Heart left ventricle (tissue), 16 donors: Measurements from ENCODE around the gene NODAL. TPM values are rescaled to one million over a fixed set of nuclear protein-coding genes. Genes with fewer than 3 reads are reported as not detected.
A peak's percentile ranks its signal among the peaks of the same experiment; 100 is the strongest.

ENCODE experiments used
- ATAC-seq, 4 donors: fragments of 200-7000 bp; cut with Tn5 transposase; one replicate each; pipeline ENCODE4 v1.9.1; 2020 to 2022; ENCODE audit warnings: moderate library complexity in 4 of 4, mild to moderate bottlenecking in 3 of 4, moderate number of reproducible peaks in 1 of 4
- DNase-seq, 5 donors: peaks; one replicate each; pipeline ENCODE4 v3.0.0-alpha.2; 2020
- H3K27ac ChIP-seq, 12 donors: fragments of 200-600 bp; sonication (generic) in 4 of 12; one replicate each; pipeline versions ENCODE4 v1.5.0 to v1.8.0; 2016 to 2022; ENCODE audit warnings: mild to moderate bottlenecking in 2 of 12
- H3K27me3 ChIP-seq, 9 donors: fragments of 200-600 bp; sonication (generic) in 2 of 9; one replicate each; pipeline versions ENCODE4 v1.5.1 to v1.8.0; 2016 to 2022; ENCODE audit warnings: mild to moderate bottlenecking in 3 of 9
- H3K36me3 ChIP-seq, 9 donors: fragments of 200-600 bp; sonication (generic) in 2 of 9; one replicate each; pipeline versions ENCODE4 v1.5.0 to v1.8.0; 2018 to 2022; ENCODE audit warnings: mild to moderate bottlenecking in 2 of 9
- H3K4me1 ChIP-seq, 12 donors: fragments of 200-600 bp; sonication (generic) in 4 of 12; one replicate each; pipeline versions ENCODE4 v1.5.0 to v1.8.0; 2016 to 2022; ENCODE audit warnings: mild to moderate bottlenecking in 3 of 12
- H3K4me3 ChIP-seq, 12 donors: fragments of 200-600 bp; sonication (generic) in 4 of 12; one replicate each; pipeline versions ENCODE4 v1.5.0 to v1.8.0; 2017 to 2022; ENCODE audit warnings: mild to moderate bottlenecking in 9 of 12, moderate library complexity in 4 of 12
- H3K9me3 ChIP-seq, 12 donors: fragments of 200-600 bp; sonication (generic) in 4 of 12; one replicate each; pipeline versions ENCODE4 v1.5.0 to v1.8.0; 2016 to 2022; ENCODE audit warnings: mild to moderate bottlenecking in 1 of 12
- POLR2A ChIP-seq, 2 donors: fragments of 450-650 bp; IDR thresholded peaks; one replicate each; pipeline ENCODE4 v1.6.1; 2017; ENCODE audit warnings: antibody characterized with exemption in 2 of 2, mild to moderate bottlenecking in 2 of 2, moderate library complexity in 2 of 2
- WGBS, 4 donors: extraction: QIAGEN DNeasy Blood & Tissue Kit in 2 of 4; methylation state at CpG; one replicate each; pipeline versions ENCODE4 v1.1.5 to v1.1.7; 2013 to 2018; 5-methylcytosine and 5-hydroxymethylcytosine counted together
- intact Hi-C, 10 donors: fragments of 100-400 bp; cut with DNase I; formaldehyde crosslinking; loops; one replicate each; pipeline versions ENCODE4 v1.11.1 to v1.14.2; 2022
- polyA plus RNA-seq, 2 donors: library from polyadenylated mRNA; stranded (reverse); fragments of 200-250 nt; gene quantifications; one replicate each; pipeline ENCODE4 v1.2.3, GENCODE V29; 2013
- total RNA-seq, 9 donors: library from RNA; depleted of rRNA in 2 of 9; stranded (reverse); fragments of >200 nt in 2 of 9; fragmentation: NEBNext Ultra II Directional in 3 of 9; extraction: Animal tissue kit (Norgen Biotek cat#: 25700) in 3 of 9; gene quantifications; one replicate each; pipeline versions ENCODE4 v1.1.0 to v1.2.4, GENCODE V29; 2016 to 2023
- TF ChIP-seq, protein P1 (sequence below), 12 donors: fragments of 200-600 bp; sonication (generic) in 4 of 12; IDR thresholded peaks; one replicate each; pipeline versions ENCODE4 v1.5.0 to v1.8.0; 2018 to 2022; ENCODE audit warnings: antibody characterized with exemption in 12 of 12, mild to moderate bottlenecking in 5 of 12
- donor health status: ischemic (EF 13 %, LVEDD 7.1; RV severe dilation, severe dysfunction).
- donor health status: healthy with polysubstance abuse.
- donor health status: DM: no; HTN: yes; CAD: no.
- donor health status: DM: no; HTN: no; CAD: no.
- donor health status: ischemic (EF 25% LVEDD 6.9; RV normal size, moderate dysfunction).
- donor health status: ischemic (EF 25% LVEDD 5.7; RV mildly dilated, moderate dysfunction).
- donor health status: healthy.
- donor health status: DM: yes; HTN: yes; CAD: no.
- donor health status: ischemic (EF 35%, LVEDD 5.7; RV mildly dilated, moderate dysfunction).
- donor health status: nonischemic (EF 11% LVEDD 7.7; RV severe dilation, severe dysfunction).
- donor health status: DM: yes; HTN: yes; CAD: no.
- donor health status: PGD.
- donor health status: ischemic (EF 29% LVEDD 5.4; RV normal size, mild dysfunction).
- donor health status: nonischemic (EF 23%, LVEDD 6.1; RV moderate dilation, normal function).

Gene NODAL
- total and polyA plus RNA-seq, 11 donors, result 0.22 to 0.37 TPM; not detected in 9

DNA sequence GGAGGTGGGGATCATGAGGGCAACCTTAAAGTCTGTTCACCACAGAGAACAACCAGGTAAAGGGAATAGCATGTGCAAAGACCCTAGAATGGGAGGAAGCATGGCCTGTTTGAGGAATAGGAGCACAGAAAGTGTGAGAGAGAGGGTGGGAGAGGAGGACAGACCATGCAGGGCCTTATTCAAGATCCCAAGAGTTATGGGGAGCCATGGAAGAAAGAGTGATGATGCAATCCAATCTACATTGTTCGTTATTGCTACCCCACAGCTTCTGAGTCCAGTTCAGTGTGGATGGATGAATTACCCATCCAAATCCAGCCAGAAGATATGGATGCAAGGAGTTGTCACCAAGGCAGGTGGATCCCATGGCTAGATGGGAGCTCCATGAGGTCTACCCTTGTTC is 45.3 kb downstream of the NODAL start:
- intact Hi-C loops, result no loop called here
- WGBS, 4 donors, result 85 to 95% (median 93%) methylated on average over 1 of the region's 1 CpG
- H3K27ac ChIP-seq, result no peak overlapping the region
- peaks cover 0 to 8% (median 0%) of the 10 kb centered on the region in 12 donors for H3K4me1 ChIP-seq
- no peaks in the 10 kb centered on the region for H3K9me3 ChIP-seq
- no peaks in the 10 kb centered on the region for H3K27me3 ChIP-seq
- DNase-seq, result no peak
- H3K36me3 ChIP-seq, result no peaks in the 10 kb centered on the region
- TF ChIP-seq, protein P1, sequence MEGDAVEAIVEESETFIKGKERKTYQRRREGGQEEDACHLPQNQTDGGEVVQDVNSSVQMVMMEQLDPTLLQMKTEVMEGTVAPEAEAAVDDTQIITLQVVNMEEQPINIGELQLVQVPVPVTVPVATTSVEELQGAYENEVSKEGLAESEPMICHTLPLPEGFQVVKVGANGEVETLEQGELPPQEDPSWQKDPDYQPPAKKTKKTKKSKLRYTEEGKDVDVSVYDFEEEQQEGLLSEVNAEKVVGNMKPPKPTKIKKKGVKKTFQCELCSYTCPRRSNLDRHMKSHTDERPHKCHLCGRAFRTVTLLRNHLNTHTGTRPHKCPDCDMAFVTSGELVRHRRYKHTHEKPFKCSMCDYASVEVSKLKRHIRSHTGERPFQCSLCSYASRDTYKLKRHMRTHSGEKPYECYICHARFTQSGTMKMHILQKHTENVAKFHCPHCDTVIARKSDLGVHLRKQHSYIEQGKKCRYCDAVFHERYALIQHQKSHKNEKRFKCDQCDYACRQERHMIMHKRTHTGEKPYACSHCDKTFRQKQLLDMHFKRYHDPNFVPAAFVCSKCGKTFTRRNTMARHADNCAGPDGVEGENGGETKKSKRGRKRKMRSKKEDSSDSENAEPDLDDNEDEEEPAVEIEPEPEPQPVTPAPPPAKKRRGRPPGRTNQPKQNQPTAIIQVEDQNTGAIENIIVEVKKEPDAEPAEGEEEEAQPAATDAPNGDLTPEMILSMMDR (IDR thresholded peaks at IDR 0.05), result no peak
- no peak for ATAC-seq
- H3K4me3 ChIP-seq, result no peak overlapping the region

DNA sequence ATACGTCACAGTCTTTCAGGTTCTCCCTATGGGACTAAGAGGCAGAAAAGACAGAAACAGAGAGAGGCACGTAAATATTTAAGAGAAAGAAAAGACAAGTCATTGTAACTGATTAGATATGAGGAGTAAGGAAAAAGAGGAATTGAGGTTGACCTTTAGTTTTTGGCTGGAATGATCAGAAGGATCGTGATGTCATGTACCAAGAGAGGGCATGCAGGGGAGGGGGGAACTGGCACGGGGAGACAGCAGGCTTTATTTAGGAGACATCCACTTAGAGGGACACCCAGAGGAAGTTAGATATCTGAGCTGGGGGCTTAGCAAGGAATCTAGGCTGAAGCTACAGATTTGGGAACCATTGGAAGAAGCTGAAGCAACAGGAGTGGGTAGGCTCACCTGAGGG is 49.8 kb downstream of the NODAL start:
- intact Hi-C loops, result no loop called here
- H3K36me3 ChIP-seq, result no peaks in the 10 kb centered on the region
- DNase-seq (no peak), ATAC-seq (peak in 3 of 4 donors; percentile 32 to 58 (median 43))
- H3K9me3 ChIP-seq, result no peaks in the 10 kb centered on the region
- H3K4me3 ChIP-seq, result no peak overlapping the region
- TF ChIP-seq, protein P1 (IDR thresholded peaks at IDR 0.05), result no peak
- TF ChIP-seq POLR2A (IDR thresholded peaks at IDR 0.05), result no peak
- 17 to 30% (median 23%) methylated on average over 4 of the region's 4 CpGs for WGBS, 4 donors
- no peaks in the 10 kb centered on the region for H3K27me3 ChIP-seq
- H3K27ac ChIP-seq, result no peak overlapping the region
- H3K4me1 ChIP-seq, result peaks cover 0 to 8% (median 0%) of the 10 kb centered on the region in 12 donors

Other genes with a start within 250 kb of the NODAL start
- gene PPA1, start 208.3 kb downstream of the NODAL start, total RNA-seq, result 100 to 1,000 TPM in 3 of 9 donors, 10 to 100 TPM in 6; 61.1 to 151 (median 81.0) TPM
- gene PPA1, start 208.3 kb downstream of the NODAL start, polyA plus RNA-seq, result 100 to 1,000 TPM in 1 of 2 donors, 10 to 100 TPM in 1; 89.5 to 143 TPM
- under 1 TPM in 1 of 9 donors, not detected in 8; 0.52 TPM for gene NPFFR1, start 157.7 kb downstream of the NODAL start, total RNA-seq
- gene NPFFR1, start 157.7 kb downstream of the NODAL start, polyA plus RNA-seq, result not detected
- 10 to 100 TPM; 32.7 to 92.2 (median 60.2) TPM for gene LRRC20, start 59.1 kb downstream of the NODAL start, total RNA-seq
- 10 to 100 TPM; 24.8 to 28.4 TPM for gene LRRC20, start 59.1 kb downstream of the NODAL start, polyA plus RNA-seq
- 100 to 1,000 TPM in 1 of 9 donors, 10 to 100 TPM in 8; 78.3 to 150 (median 89.7) TPM for gene EIF4EBP2, start 37.5 kb downstream of the NODAL start, total RNA-seq
- gene EIF4EBP2, start 37.5 kb downstream of the NODAL start, polyA plus RNA-seq, result 10 to 100 TPM; 20.6 to 41.8 TPM
- gene PALD1, start 37.1 kb upstream of the NODAL start, total RNA-seq, result 10 to 100 TPM in 1 of 9 donors, 1 to 10 TPM in 8; 3.2 to 12.3 (median 6.7) TPM
- 1 to 10 TPM; 2.7 to 4.7 TPM for gene PALD1, start 37.1 kb upstream of the NODAL start, polyA plus RNA-seq
- gene PRF1, start 161.1 kb upstream of the NODAL start, total RNA-seq, result 10 to 100 TPM in 1 of 9 donors, 1 to 10 TPM in 4, under 1 TPM in 4; 0.50 to 19.4 (median 1.4) TPM
- 1 to 10 TPM in 1 of 2 donors, under 1 TPM in 1; 0.68 to 1.0 TPM for gene PRF1, start 161.1 kb upstream of the NODAL start, polyA plus RNA-seq
- 1 to 10 TPM in 2 of 9 donors, under 1 TPM in 6, not detected in 1; 0.16 to 3.8 (median 0.47) TPM for gene ADAMTS14, start 230.8 kb upstream of the NODAL start, total RNA-seq
- under 1 TPM; 0.11 to 0.30 TPM for gene ADAMTS14, start 230.8 kb upstream of the NODAL start, polyA plus RNA-seq